ENCODE measurements around the gene ACAP1. TPM values are rescaled to one million over a fixed set of nuclear protein-coding genes. Genes with fewer than 3 reads are reported as not detected.
A peak's percentile ranks its signal among the peaks of the same experiment; 100 is the strongest.

Gene ACAP1
- polyA plus RNA-seq, 1 donor (not counting 4 experiments of a cell fraction or from before 2014, with no cell fraction given): 1.7 TPM

DNA sequence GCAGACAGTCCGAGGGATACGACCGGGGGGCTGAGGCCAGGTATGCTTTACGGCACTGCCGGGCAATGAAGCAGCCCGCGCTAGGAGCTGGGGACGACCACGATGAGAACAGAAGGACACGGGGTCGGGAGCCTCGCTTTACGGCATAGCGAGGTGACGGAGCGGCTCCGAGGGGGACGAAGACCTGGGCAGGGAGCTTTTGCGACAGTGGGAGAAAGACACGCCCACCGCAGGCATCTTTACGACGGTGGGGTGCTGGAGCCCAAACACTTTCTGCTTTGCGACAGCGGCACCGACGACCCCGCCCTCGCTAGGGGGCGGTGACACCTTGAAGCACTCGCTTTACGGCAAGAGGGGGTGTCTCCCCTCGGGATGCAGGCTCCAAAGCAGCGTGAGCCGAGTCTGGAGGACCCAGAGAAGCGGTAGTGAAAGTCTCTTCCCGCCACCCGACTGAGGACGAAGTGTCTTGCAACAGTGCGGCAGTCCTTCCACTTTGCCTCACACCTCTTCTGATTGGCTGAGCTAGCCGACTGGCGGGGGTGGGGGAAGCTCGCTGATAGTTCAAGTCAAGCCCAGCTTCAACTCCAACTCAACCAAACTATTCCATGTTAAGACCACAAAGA lies 6.8 kb upstream of the ACAP1 start:
- Histone ChIP-seq H3K9ac (ENCODE audit: control insufficient read depth, extremely low read depth, insufficient read depth, low read length) (peak overlapping the region; percentile 91), H3K4me1 (ENCODE audit: control insufficient read depth, extremely low read depth, insufficient read depth, low read length) (peaks cover 8% of the 10 kb centered on the region), H4K20me1 (ENCODE audit: control insufficient read depth, extremely low read depth, insufficient read depth, low read length) (no peaks in the 10 kb centered on the region), H3K9me3 (ENCODE audit: control insufficient read depth, low read depth, low read length) (no peaks in the 10 kb centered on the region), H3K79me2 (ENCODE audit: control insufficient read depth, insufficient read depth, low read length) (peaks cover 17% of the 10 kb centered on the region), H3K9me1 (ENCODE audit: control insufficient read depth, extremely low read depth, insufficient read depth, low read length) (peaks cover 2% of the 10 kb centered on the region), H3K4me3 (ENCODE audit: control insufficient read depth in 2 of 3, extremely low read depth in 1 of 3, insufficient read depth in 2 of 3, low read depth in 1 of 3, low read length in 3 of 3) (peak overlapping the region; percentile 87 to 95 (median 90)), H3K27ac (ENCODE audit: control insufficient read depth, insufficient read depth, low read length) (peak overlapping the region; percentile 90), H3K36me3 (ENCODE audit: control insufficient read depth in 2 of 2, extremely low read depth in 1 of 2, insufficient read depth in 2 of 2, low read length in 2 of 2) (peaks cover 17 to 23% of the 10 kb centered on the region in 2 experiments), H3K4me2 (ENCODE audit: control insufficient read depth, extremely low read depth, insufficient read depth, low read depth, low read length) (peak overlapping the region; percentile 99), H2AFZ (ENCODE audit: control insufficient read depth, low read length) (peak overlapping the region; percentile 97), H3K27me3 (ENCODE audit: control insufficient read depth, extremely low read depth, insufficient read depth, low read length) (no peaks in the 10 kb centered on the region)
- DNase-seq (ENCODE audit: low read depth, low spot score): peak; percentile 97
- dilution Hi-C loops (cut with MboI; ENCODE audit: extremely low pct_ligation_motif_present, low sequenced_read_pairs): no loop called here
- peak; percentile 96 for FAIRE-seq
- TF ChIP-seq EZH2 (IDR thresholded peaks at IDR 0.05; ENCODE audit: low read length): no peak
- TF ChIP-seq, protein P1, sequence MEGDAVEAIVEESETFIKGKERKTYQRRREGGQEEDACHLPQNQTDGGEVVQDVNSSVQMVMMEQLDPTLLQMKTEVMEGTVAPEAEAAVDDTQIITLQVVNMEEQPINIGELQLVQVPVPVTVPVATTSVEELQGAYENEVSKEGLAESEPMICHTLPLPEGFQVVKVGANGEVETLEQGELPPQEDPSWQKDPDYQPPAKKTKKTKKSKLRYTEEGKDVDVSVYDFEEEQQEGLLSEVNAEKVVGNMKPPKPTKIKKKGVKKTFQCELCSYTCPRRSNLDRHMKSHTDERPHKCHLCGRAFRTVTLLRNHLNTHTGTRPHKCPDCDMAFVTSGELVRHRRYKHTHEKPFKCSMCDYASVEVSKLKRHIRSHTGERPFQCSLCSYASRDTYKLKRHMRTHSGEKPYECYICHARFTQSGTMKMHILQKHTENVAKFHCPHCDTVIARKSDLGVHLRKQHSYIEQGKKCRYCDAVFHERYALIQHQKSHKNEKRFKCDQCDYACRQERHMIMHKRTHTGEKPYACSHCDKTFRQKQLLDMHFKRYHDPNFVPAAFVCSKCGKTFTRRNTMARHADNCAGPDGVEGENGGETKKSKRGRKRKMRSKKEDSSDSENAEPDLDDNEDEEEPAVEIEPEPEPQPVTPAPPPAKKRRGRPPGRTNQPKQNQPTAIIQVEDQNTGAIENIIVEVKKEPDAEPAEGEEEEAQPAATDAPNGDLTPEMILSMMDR (optimal IDR thresholded peaks at IDR 0.05 in 1 of 3, IDR thresholded peaks at IDR 0.05 in 1 of 3, conservative IDR thresholded peaks at IDR 0.05 in 1 of 3; ENCODE audit: extremely low read depth in 1 of 3, insufficient read depth in 2 of 3, low read length in 3 of 3): no peak

DNA sequence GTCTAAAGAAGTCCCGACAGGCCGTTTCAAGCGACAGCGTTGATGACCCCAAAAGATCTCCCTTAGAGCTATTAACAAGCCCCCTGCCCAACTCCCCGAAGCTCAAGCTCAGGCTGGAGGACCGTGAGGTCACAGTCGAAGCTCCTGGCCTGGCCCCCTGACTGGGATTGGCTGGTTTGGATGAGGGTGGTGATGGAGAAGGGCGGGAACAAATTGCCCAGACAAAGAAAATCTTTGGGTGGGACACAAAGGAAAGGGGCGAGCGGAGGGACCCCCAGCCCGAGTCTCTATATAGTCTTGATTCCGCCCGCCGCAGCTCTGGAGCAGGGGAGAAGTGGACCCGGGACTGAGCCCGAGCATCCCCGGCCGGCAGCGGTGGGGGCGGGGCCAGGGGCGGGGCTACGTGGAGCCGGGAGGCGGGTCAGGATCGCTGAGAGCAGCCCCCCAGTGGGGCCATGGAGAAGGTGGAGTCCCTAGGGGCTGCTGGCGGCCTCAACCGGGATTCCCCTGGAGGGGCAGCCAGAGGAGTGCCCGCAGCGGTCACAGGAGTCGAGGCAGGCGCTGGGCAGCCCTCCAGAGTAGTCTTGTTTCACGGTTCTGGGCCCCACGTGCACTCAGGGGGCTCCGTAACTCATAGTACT lies 6.2 kb upstream of the ACAP1 start:
- Histone ChIP-seq H2AFZ (ENCODE audit: control insufficient read depth, low read length) (peak overlapping the region; percentile 97), H3K4me2 (ENCODE audit: control insufficient read depth, extremely low read depth, insufficient read depth, low read depth, low read length) (peak overlapping the region; percentile 99), H3K79me2 (ENCODE audit: control insufficient read depth, insufficient read depth, low read length) (peaks cover 17% of the 10 kb centered on the region), H3K27ac (ENCODE audit: control insufficient read depth, insufficient read depth, low read length) (peak overlapping the region; percentile 90), H3K9me1 (ENCODE audit: control insufficient read depth, extremely low read depth, insufficient read depth, low read length) (peaks cover 2% of the 10 kb centered on the region), H3K36me3 (ENCODE audit: control insufficient read depth in 2 of 2, extremely low read depth in 1 of 2, insufficient read depth in 2 of 2, low read length in 2 of 2) (peaks cover 12 to 19% of the 10 kb centered on the region in 2 experiments), H3K27me3 (ENCODE audit: control insufficient read depth, extremely low read depth, insufficient read depth, low read length) (no peaks in the 10 kb centered on the region), H3K9ac (ENCODE audit: control insufficient read depth, extremely low read depth, insufficient read depth, low read length) (peak overlapping the region; percentile 91), H3K4me1 (ENCODE audit: control insufficient read depth, extremely low read depth, insufficient read depth, low read length) (peaks cover 8% of the 10 kb centered on the region), H3K9me3 (ENCODE audit: control insufficient read depth, low read depth, low read length) (no peaks in the 10 kb centered on the region), H3K4me3 (ENCODE audit: control insufficient read depth in 2 of 3, extremely low read depth in 1 of 3, insufficient read depth in 2 of 3, low read depth in 1 of 3, low read length in 3 of 3) (peak overlapping the region; percentile 87 to 95 (median 90)), H4K20me1 (ENCODE audit: control insufficient read depth, extremely low read depth, insufficient read depth, low read length) (no peaks in the 10 kb centered on the region)
- no peak for TF ChIP-seq EZH2 (IDR thresholded peaks at IDR 0.05; ENCODE audit: low read length)
- TF ChIP-seq, protein P1 (optimal IDR thresholded peaks at IDR 0.05 in 1 of 3, IDR thresholded peaks at IDR 0.05 in 1 of 3, conservative IDR thresholded peaks at IDR 0.05 in 1 of 3; ENCODE audit: extremely low read depth in 1 of 3, insufficient read depth in 2 of 3, low read length in 3 of 3): no peak
- dilution Hi-C loops (cut with MboI; ENCODE audit: extremely low pct_ligation_motif_present, low sequenced_read_pairs): no loop called here
- peak; percentile 39 for FAIRE-seq
- no peak for DNase-seq (ENCODE audit: low read depth, low spot score)
